Neural cell (in vitro differentiated cells): ENCODE data around the gene BPIFB6. TPM values are rescaled to one million over a fixed set of nuclear protein-coding genes. Genes with fewer than 3 reads are reported as not detected.

Experiments
- H2AFZ ChIP-seq: fragments of 200-600, 300-800 bp; sonication (generic), shearing (Covaris generic); 2 replicates; pipeline ENCODE4 v1.6.0; 2014; ENCODE audit warnings: low read depth, mild to moderate bottlenecking, antibody characterized with exemption, low read length, moderate library complexity
- H3F3A ChIP-seq: fragments of 200-600 bp; shearing (Covaris generic); 2 replicates; pipeline ENCODE4 v1.6.1; 2016; ENCODE audit warnings: mild to moderate bottlenecking, moderate library complexity, mixed read lengths, antibody characterized with exemption, low read length; ENCODE audit not compliant: insufficient read depth, poor library complexity, severe bottlenecking
- H3K27ac ChIP-seq: fragments of 200-600, 300-800 bp; sonication (generic), shearing (Covaris generic); 2 replicates; pipeline ENCODE4 v1.5.1; 2014; ENCODE audit warnings: mild to moderate bottlenecking, low read length, moderate library complexity
- H3K27me3 ChIP-seq: fragments of 300-800, 200-600 bp; sonication (generic), shearing (Covaris generic); 2 replicates; pipeline ENCODE4 v1.6.0; 2014; ENCODE audit warnings: mild to moderate bottlenecking, low read depth, low read length, moderate library complexity; ENCODE audit not compliant: insufficient read depth
- H3K36me3 ChIP-seq: fragments of 300-800, 200-600 bp; sonication (generic), shearing (Covaris generic); 2 replicates; pipeline ENCODE4 v1.5.1; 2014; ENCODE audit warnings: mild to moderate bottlenecking, antibody characterized with exemption, low read length, moderate library complexity; ENCODE audit not compliant: insufficient read depth
- H3K4me2 ChIP-seq: fragments of 300-800, 200-600 bp; sonication (generic), shearing (Covaris generic); 2 replicates; pipeline ENCODE4 v1.6.0; 2014; ENCODE audit warnings: mild to moderate bottlenecking, low read length
- H3K4me3 ChIP-seq: fragments of 300-800, 200-600 bp; sonication (generic), shearing (Covaris generic); 2 replicates; pipeline ENCODE4 v1.5.1; 2014; ENCODE audit warnings: mild to moderate bottlenecking, low read length, moderate library complexity
- H3K79me2 ChIP-seq: fragments of 200-600 bp; shearing (Covaris generic); replicated peaks from 2 replicates; pipeline ENCODE4 v1.6.0; 2014; ENCODE audit warnings: mild to moderate bottlenecking, low read length, moderate library complexity; ENCODE audit not compliant: insufficient read depth
- H3K9ac ChIP-seq: fragments of 300-800, 200-600 bp; sonication (generic), shearing (Covaris generic); 2 replicates; pipeline ENCODE4 v1.6.1; 2016; ENCODE audit warnings: mild to moderate bottlenecking, low read length, mixed read lengths
- H3K9me2 ChIP-seq: fragments of 200-600 bp; shearing (Covaris generic); 2 replicates; pipeline ENCODE4 v1.6.1; 2016; ENCODE audit warnings: mild to moderate bottlenecking, low read length, mixed read lengths; ENCODE audit not compliant: insufficient read depth
- H3K9me3 ChIP-seq: fragments of 200-600, 300-800 bp; sonication (generic), shearing (Covaris generic); 2 replicates; pipeline ENCODE4 v1.6.1; 2016; ENCODE audit warnings: mild to moderate bottlenecking, mixed run types, low read length, moderate library complexity, mixed read lengths
- H4K20me1 ChIP-seq: fragments of 200-600 bp; shearing (Covaris generic); 2 replicates; pipeline ENCODE4 v1.6.1; 2016; ENCODE audit warnings: mild to moderate bottlenecking, mixed run types; ENCODE audit not compliant: insufficient read depth
- EP300 ChIP-seq: fragments of 450-650 bp; conservative IDR thresholded peaks from 2 replicates; pipeline ENCODE4 v1.6.1; 2014; ENCODE audit warnings: antibody characterized with exemption, mild to moderate bottlenecking, moderate library complexity; ENCODE audit not compliant: poor library complexity, severe bottlenecking
- EZH2 ChIP-seq: fragments of 200-600, 300-800 bp; shearing (Covaris generic), sonication (generic); IDR thresholded peaks from 2 replicates; pipeline ENCODE4 v1.6.1; 2014; ENCODE audit warnings: antibody characterized with exemption, low read length, borderline replicate concordance, mild to moderate bottlenecking; ENCODE audit not compliant: insufficient read depth, poor library complexity, severe bottlenecking
- POLR2AphosphoS5 ChIP-seq: IDR thresholded peaks from 2 replicates; pipeline ENCODE4 v1.6.1; 2012
- RAD21 ChIP-seq: fragments of 450-650 bp; conservative IDR thresholded peaks from 2 replicates; pipeline ENCODE4 v1.6.1; 2014; ENCODE audit warnings: antibody characterized with exemption, mild to moderate bottlenecking, moderate library complexity
- SMC3 ChIP-seq: fragments of 450-650 bp; conservative IDR thresholded peaks from 2 replicates; pipeline ENCODE4 v1.6.1; 2014; ENCODE audit warnings: antibody characterized with exemption, mild to moderate bottlenecking, moderate library complexity; ENCODE audit not compliant: poor library complexity
- polyA plus RNA-seq: library from polyadenylated mRNA; depleted of rRNA; stranded (reverse); fragments of >200 nt; gene quantifications from 2 replicates; pipeline ENCODE4 v1.2.3, GENCODE V29; 2014
- TF ChIP-seq, protein P1 (sequence below): fragments of 450-650 bp; IDR thresholded peaks from 2 replicates; pipeline ENCODE4 v1.5.1; 2014; ENCODE audit warnings: antibody characterized with exemption, mild to moderate bottlenecking, moderate library complexity; ENCODE audit not compliant: poor library complexity, severe bottlenecking
- TF ChIP-seq, protein P2 (sequence below): IDR thresholded peaks from 2 replicates; pipeline ENCODE4 v1.6.1; 2012; ENCODE audit warnings: borderline replicate concordance

Gene BPIFB6
- polyA plus RNA-seq, 1 donor from 2014 or later, result not detected

DNA sequence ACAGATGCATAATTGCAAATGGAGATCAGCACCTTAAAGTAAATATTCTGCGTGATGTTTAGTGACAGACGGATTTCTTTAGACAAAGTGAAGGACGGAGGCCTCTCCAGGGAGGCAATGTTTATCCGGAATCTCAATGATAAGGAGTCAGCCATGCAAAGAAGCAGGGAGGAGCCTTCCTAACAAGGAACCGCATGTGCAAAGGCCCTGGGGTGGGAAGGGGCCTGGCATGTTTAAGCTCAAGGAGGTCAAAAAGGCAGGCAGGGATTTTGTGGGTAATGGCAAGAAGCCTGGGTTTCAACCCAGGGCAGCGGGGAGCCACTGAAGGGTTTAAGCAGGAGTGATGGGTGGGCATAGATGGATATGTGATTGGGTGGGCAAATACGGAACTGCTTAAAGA is 22.9 kb downstream of the BPIFB6 start:
- Histone ChIP-seq H3K79me2 (no peaks in the 10 kb centered on the region), H3K27ac (no peak overlapping the region), H4K20me1 (no peaks in the 10 kb centered on the region), H3K9me2 (no peaks in the 10 kb centered on the region), H3K4me2 (no peak overlapping the region), H3K9me3 (no peaks in the 10 kb centered on the region), H3K4me3 (no peak overlapping the region), H2AFZ (no peak overlapping the region), H3K9ac (no peak overlapping the region), H3F3A (no peaks in the 10 kb centered on the region), H3K36me3 (no peaks in the 10 kb centered on the region), H3K27me3 (no peaks in the 10 kb centered on the region)
- TF ChIP-seq SMC3, result no peak
- no peak for TF ChIP-seq EZH2
- TF ChIP-seq, protein P1, sequence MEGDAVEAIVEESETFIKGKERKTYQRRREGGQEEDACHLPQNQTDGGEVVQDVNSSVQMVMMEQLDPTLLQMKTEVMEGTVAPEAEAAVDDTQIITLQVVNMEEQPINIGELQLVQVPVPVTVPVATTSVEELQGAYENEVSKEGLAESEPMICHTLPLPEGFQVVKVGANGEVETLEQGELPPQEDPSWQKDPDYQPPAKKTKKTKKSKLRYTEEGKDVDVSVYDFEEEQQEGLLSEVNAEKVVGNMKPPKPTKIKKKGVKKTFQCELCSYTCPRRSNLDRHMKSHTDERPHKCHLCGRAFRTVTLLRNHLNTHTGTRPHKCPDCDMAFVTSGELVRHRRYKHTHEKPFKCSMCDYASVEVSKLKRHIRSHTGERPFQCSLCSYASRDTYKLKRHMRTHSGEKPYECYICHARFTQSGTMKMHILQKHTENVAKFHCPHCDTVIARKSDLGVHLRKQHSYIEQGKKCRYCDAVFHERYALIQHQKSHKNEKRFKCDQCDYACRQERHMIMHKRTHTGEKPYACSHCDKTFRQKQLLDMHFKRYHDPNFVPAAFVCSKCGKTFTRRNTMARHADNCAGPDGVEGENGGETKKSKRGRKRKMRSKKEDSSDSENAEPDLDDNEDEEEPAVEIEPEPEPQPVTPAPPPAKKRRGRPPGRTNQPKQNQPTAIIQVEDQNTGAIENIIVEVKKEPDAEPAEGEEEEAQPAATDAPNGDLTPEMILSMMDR, result no peak
- TF ChIP-seq POLR2AphosphoS5, result no peak
- TF ChIP-seq, protein P2, sequence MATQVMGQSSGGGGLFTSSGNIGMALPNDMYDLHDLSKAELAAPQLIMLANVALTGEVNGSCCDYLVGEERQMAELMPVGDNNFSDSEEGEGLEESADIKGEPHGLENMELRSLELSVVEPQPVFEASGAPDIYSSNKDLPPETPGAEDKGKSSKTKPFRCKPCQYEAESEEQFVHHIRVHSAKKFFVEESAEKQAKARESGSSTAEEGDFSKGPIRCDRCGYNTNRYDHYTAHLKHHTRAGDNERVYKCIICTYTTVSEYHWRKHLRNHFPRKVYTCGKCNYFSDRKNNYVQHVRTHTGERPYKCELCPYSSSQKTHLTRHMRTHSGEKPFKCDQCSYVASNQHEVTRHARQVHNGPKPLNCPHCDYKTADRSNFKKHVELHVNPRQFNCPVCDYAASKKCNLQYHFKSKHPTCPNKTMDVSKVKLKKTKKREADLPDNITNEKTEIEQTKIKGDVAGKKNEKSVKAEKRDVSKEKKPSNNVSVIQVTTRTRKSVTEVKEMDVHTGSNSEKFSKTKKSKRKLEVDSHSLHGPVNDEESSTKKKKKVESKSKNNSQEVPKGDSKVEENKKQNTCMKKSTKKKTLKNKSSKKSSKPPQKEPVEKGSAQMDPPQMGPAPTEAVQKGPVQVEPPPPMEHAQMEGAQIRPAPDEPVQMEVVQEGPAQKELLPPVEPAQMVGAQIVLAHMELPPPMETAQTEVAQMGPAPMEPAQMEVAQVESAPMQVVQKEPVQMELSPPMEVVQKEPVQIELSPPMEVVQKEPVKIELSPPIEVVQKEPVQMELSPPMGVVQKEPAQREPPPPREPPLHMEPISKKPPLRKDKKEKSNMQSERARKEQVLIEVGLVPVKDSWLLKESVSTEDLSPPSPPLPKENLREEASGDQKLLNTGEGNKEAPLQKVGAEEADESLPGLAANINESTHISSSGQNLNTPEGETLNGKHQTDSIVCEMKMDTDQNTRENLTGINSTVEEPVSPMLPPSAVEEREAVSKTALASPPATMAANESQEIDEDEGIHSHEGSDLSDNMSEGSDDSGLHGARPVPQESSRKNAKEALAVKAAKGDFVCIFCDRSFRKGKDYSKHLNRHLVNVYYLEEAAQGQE, result no peak

DNA sequence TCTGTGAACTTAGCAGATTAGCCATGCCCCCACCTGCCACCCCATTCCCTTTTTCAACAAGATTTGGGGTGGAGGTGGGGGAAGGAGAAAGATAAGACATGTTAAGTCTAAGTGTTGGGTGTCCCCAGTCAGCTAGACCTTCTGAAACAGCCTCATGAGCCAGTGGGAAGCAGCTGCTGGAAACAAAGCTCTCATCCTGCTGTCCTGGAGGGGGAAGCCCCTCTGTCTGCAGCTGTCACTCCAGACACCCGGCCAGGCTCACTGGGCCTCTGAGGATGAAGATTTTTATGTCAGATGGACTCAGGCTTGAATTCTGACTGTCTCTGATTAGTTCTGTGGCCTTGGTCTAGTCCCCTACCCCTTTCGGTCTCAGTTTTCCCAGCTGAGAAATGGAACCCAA is 23.3 kb downstream of the BPIFB6 start:
- H3K9me2 ChIP-seq, result no peaks in the 10 kb centered on the region
- H3K9ac ChIP-seq, result no peak overlapping the region
- H3K27me3 ChIP-seq, result no peaks in the 10 kb centered on the region
- H3K9me3 ChIP-seq, result no peaks in the 10 kb centered on the region
- no peak overlapping the region for H2AFZ ChIP-seq
- no peaks in the 10 kb centered on the region for H3K79me2 ChIP-seq
- no peak overlapping the region for H3K27ac ChIP-seq
- TF ChIP-seq POLR2AphosphoS5 (no peak), RAD21 (no peak), EP300 (no peak), EZH2 (no peak)
- TF ChIP-seq, protein P2, result no peak
- no peaks in the 10 kb centered on the region for H4K20me1 ChIP-seq
- no peaks in the 10 kb centered on the region for H3K36me3 ChIP-seq
- no peaks in the 10 kb centered on the region for H3F3A ChIP-seq
- H3K4me3 ChIP-seq, result no peak overlapping the region
- H3K4me2 ChIP-seq, result no peak overlapping the region
